Lower leg skin (tissue), 4 donors: ENCODE results near the gene FTO. TPM values are rescaled to one million over a fixed set of nuclear protein-coding genes. Genes with fewer than 3 reads are reported as not detected.

Source experiments
- DNase-seq, 2 donors: peaks; one replicate each; pipeline ENCODE4 v3.0.0-alpha.2; 2019; ENCODE audit warnings: low spot score in 2 of 2
- H3K4me3 ChIP-seq: fragments of 200-600 bp; sonication (generic); 2 replicates; pipeline ENCODE4 v1.5.1; 2017; ENCODE audit warnings: mild to moderate bottlenecking, low read depth; ENCODE audit not compliant: poor library complexity, severe bottlenecking
- POLR2A ChIP-seq, 2 donors: fragments of 450-650 bp; IDR thresholded peaks; one replicate each; pipeline ENCODE4 v1.6.1; 2016 to 2017; ENCODE audit warnings: antibody characterized with exemption in 2 of 2, mild to moderate bottlenecking in 1 of 2, moderate library complexity in 1 of 2
- WGBS, 2 donors: methylation state at CpG; one replicate each; pipeline ENCODE4 v1.1.5; 2018; 5-methylcytosine and 5-hydroxymethylcytosine counted together
- intact Hi-C: fragments of 100-400 bp; cut with DNase I; formaldehyde crosslinking; loops from one replicate; pipeline ENCODE4 v1.15.0; 2023; ENCODE audit warnings: low total_unique reads
- total RNA-seq, 4 donors: library from RNA; depleted of rRNA; stranded (reverse); fragments of >200 nt; gene quantifications; one replicate each; pipeline ENCODE4 v1.1.0, GENCODE V29; 2016
- TF ChIP-seq, protein P1 (sequence below), 3 donors: fragments of 450-650 bp; IDR thresholded peaks; one replicate each; pipeline ENCODE4 v1.5.1; 2016; ENCODE audit warnings: antibody characterized with exemption in 3 of 3, mild to moderate bottlenecking in 3 of 3, moderate library complexity in 2 of 3

Gene FTO
- total RNA-seq, 4 donors from 2014 or later = 61.2 to 88.2 (median 64.1) TPM

GRCh38 chr16:53974484-53975080 is 270.6 kb downstream of the FTO start:
- TF ChIP-seq, protein P1, sequence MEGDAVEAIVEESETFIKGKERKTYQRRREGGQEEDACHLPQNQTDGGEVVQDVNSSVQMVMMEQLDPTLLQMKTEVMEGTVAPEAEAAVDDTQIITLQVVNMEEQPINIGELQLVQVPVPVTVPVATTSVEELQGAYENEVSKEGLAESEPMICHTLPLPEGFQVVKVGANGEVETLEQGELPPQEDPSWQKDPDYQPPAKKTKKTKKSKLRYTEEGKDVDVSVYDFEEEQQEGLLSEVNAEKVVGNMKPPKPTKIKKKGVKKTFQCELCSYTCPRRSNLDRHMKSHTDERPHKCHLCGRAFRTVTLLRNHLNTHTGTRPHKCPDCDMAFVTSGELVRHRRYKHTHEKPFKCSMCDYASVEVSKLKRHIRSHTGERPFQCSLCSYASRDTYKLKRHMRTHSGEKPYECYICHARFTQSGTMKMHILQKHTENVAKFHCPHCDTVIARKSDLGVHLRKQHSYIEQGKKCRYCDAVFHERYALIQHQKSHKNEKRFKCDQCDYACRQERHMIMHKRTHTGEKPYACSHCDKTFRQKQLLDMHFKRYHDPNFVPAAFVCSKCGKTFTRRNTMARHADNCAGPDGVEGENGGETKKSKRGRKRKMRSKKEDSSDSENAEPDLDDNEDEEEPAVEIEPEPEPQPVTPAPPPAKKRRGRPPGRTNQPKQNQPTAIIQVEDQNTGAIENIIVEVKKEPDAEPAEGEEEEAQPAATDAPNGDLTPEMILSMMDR (IDR thresholded peaks at IDR 0.05) = no peak
- no peak for TF ChIP-seq POLR2A (IDR thresholded peaks at IDR 0.05)
- no peak for DNase-seq
- 80 to 88% methylated on average over 4 of the region's 4 CpGs for WGBS, 2 donors
- H3K4me3 ChIP-seq = no peak overlapping the region
- intact Hi-C loops = no loop called here

DNA sequence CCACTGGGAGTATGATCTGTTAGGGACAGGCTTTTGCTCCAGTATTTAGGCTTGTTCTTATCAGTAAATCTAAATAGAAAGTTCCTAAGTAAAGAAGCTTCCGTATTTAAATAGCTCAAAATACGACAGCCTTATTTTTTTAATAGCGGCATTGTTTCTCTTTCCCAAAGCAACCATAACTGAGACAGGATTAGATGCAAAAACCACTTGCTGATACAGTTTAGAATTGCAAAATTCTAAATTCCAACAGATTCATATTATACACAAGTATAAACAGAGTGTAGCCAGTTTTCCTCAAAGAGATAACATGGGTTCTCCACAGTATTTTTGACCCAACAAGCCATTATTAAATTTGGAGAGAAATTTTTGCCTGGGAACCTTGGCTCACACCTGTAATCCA is 276.7 kb downstream of the FTO start:
- 84 to 90% methylated on average over 3 of the region's 3 CpGs for WGBS, 2 donors
- no peak for TF ChIP-seq POLR2A (IDR thresholded peaks at IDR 0.05)
- TF ChIP-seq, protein P1 (IDR thresholded peaks at IDR 0.05) = no peak
- intact Hi-C loops = no loop called here
- H3K4me3 ChIP-seq = no peak overlapping the region
- no peak for DNase-seq

DNA sequence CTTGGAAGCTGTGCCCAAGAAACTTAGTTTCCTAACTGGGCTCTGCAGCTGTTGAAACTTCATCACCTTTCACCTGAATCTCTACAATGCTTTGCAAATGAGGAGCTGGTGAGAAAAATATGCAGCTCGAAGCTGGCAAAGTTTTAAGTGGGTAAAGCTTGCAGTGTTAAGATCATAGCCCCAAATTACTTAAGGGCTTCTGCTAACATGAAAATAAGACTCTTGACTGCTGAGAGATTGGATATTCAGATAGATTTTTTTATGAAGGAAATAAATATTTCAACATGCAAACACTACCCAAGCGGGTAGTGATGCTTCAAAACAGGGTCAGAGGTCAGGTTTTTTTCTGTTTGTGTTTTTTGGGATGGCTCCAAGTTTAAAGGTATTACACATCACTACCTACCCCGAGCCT is 278.7 kb downstream of the FTO start:
- no peak for DNase-seq
- intact Hi-C loops = no loop called here
- WGBS, 2 donors = 74 to 76% methylated on average over 3 of the region's 3 CpGs
- TF ChIP-seq POLR2A (IDR thresholded peaks at IDR 0.05) = no peak
- TF ChIP-seq, protein P1 (IDR thresholded peaks at IDR 0.05) = no peak
- H3K4me3 ChIP-seq = no peak overlapping the region

- 65 to 80% methylated on average over 3 of the region's 3 CpGs for WGBS, 2 donors
- TF ChIP-seq, protein P1 (IDR thresholded peaks at IDR 0.05) = no peak
- no peak for TF ChIP-seq POLR2A (IDR thresholded peaks at IDR 0.05)
- intact Hi-C loops = no loop called here
- no peak for DNase-seq
- no peak overlapping the region for H3K4me3 ChIP-seq
These were observed 281.0 kb downstream of the FTO start for GRCh38 chr16:53984936-53985335.

DNA sequence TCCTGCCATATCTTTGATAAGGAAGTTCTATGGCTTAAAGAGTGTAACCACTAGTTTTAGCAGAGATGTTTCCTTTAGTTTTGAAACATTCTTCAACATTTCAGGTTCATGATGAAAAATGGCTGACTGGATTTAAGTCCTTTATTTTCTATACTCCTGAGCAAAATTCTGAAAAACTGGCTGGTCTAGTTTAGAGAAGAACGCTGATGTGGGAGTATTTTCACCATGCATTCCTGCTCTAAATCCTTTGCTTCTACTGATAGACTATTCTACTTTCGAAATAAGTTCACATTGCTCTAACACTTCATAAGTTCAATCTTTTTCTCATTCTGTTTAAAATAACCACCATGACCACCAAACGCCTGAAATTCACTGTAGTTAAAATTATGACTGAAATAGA is 281.9 kb downstream of the FTO start:
- TF ChIP-seq POLR2A (IDR thresholded peaks at IDR 0.05) = no peak
- TF ChIP-seq, protein P1 (IDR thresholded peaks at IDR 0.05) = no peak
- H3K4me3 ChIP-seq = no peak overlapping the region
- DNase-seq = no peak
- intact Hi-C loops = no loop called here
- WGBS, 2 donors = 67 to 79% methylated on average over 3 of the region's 3 CpGs

DNA sequence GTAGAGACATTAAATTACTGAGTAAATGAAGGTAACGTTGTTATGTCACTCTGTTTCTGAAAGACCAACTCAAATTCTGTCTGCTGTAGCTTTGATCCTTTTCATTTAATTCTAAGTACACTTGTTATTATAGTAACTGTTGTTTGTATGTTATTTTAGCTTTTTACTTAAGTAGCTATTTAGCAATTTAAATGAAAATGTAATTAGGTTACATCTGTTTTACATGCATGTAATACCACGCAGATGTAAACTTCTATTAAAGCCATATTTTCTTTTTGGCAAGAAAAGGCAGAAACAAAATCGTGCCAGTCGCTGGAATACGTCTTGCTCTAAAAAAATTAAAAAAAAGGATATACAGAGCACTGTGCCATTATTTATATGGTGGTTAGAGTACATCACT is 282.8 kb downstream of the FTO start:
- DNase-seq = no peak
- TF ChIP-seq, protein P1 (IDR thresholded peaks at IDR 0.05) = no peak
- TF ChIP-seq POLR2A (IDR thresholded peaks at IDR 0.05) = no peak
- 73 to 84% methylated on average over 5 of the region's 5 CpGs for WGBS, 2 donors
- no peak overlapping the region for H3K4me3 ChIP-seq
- intact Hi-C loops = no loop called here
